GM12873 (cell line): ENCODE measurements around the gene F5.

Source experiments
- TF ChIP-seq, protein P1 (sequence below): IDR thresholded peaks from 2 replicates; pipeline ENCODE4 v1.5.1; 2012; ENCODE audit warnings: low read depth, mild to moderate bottlenecking, moderate library complexity, low read length, control low read depth; ENCODE audit not compliant: insufficient read depth; ENCODE audit errors: missing control alignments

F5 gene

DNA sequence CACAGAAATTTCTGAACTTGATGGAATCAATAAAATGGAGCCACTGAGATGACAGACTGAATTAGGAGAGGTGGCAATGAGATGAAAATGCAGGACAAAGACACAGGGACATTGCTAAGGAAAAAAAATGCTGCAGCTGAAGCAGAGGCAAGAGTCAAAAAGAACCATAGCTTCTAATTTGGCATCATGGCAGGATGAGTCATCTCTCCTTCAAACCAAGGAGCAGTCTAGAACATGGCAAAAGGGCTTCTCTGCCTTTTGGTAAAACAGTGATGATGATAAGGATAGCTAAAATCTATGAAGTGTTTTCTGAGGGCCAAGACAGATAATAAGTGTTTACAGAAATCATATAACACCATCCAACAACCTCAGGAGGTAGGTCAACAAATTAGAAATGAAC is 117.3 kb downstream of the F5 start:
- TF ChIP-seq, protein P1, sequence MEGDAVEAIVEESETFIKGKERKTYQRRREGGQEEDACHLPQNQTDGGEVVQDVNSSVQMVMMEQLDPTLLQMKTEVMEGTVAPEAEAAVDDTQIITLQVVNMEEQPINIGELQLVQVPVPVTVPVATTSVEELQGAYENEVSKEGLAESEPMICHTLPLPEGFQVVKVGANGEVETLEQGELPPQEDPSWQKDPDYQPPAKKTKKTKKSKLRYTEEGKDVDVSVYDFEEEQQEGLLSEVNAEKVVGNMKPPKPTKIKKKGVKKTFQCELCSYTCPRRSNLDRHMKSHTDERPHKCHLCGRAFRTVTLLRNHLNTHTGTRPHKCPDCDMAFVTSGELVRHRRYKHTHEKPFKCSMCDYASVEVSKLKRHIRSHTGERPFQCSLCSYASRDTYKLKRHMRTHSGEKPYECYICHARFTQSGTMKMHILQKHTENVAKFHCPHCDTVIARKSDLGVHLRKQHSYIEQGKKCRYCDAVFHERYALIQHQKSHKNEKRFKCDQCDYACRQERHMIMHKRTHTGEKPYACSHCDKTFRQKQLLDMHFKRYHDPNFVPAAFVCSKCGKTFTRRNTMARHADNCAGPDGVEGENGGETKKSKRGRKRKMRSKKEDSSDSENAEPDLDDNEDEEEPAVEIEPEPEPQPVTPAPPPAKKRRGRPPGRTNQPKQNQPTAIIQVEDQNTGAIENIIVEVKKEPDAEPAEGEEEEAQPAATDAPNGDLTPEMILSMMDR: no peak

DNA sequence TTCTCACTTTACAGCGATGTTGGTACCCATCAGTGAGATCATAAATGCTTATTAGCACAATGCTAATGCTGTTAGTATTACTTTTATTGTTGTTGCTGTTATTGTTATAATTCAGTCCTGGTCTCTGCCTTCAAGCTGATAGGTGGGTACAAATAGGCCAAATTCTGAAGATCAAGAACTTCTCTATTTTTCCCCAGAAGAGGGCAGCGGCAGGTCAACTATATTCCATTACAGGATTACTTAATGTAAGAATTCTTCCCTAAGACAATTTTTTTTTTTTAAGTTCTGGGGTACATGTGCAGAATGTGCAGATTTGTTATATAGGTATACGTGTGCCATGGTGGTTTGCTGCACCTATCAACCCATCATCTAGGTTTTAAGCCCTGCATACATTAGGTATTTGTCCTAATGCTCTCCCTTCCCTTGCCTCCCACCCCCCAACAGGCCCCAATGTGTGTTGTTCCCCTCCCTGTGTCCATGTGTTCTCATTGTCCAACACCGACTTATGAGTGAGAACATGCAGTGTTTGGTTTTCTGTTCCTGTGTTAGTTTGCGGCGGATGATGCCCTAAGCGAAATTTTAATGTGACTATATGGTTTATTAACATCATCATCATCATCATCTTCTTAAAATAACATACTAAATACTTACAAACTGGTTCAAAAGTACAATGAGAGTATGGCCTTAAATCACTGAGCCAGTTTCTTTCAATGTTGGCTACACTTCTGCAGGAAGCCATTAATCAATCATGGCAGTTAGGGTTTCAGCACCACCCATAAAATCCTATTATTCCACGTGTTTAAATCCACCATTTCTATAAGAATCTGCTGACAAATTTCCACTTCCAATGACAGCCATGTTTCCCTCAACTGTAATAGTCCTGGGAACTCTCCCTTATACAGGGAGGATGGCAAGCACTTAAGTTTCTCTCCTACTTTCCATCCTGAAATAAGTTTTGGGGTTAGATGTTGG is 119.7 kb downstream of the F5 start:
- TF ChIP-seq, protein P1: peak; percentile 25

DNA sequence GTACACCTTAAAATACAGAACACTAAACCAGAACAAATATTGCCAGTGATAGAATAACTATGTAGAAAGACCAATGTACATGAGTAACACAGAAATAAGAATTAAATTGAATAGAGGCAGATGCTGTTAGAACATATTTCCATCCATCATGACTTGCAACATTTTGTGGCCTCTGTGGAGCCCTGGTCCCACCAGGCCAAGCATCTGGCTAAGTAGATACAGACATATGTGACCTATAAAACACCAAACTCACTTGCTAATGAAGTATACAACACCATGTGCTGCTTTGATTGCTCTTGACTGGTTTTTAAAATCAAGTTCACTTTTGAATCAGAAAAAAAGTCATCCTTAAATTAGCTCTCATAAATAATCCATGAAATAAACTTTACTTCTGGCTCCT is 121.0 kb downstream of the F5 start:
- TF ChIP-seq, protein P1: no peak
